Upper lobe of right lung (tissue), 1 donor: ENCODE results near the gene ALDH9A1. TPM values are rescaled to one million over a fixed set of nuclear protein-coding genes. Genes with fewer than 3 reads are reported as not detected.

Experiments used
- ATAC-seq: fragments of 200-7000 bp; cut with Tn5 transposase; one replicate; pipeline ENCODE4 v1.9.1; 2020; ENCODE audit warnings: mild to moderate bottlenecking, moderate library complexity
- DNase-seq: peaks from one replicate; pipeline ENCODE4 v3.0.0-alpha.2; 2020
- H3K27ac ChIP-seq: fragments of 200-600 bp; one replicate; pipeline ENCODE4 v1.8.0; 2022
- H3K27me3 ChIP-seq: fragments of 200-600 bp; one replicate; pipeline ENCODE4 v1.8.0; 2022; ENCODE audit warnings: mild to moderate bottlenecking
- H3K36me3 ChIP-seq: fragments of 200-600 bp; one replicate; pipeline ENCODE4 v1.8.0; 2022
- H3K4me1 ChIP-seq: fragments of 200-600 bp; one replicate; pipeline ENCODE4 v1.8.0; 2022
- H3K4me3 ChIP-seq: fragments of 200-600 bp; one replicate; pipeline ENCODE4 v1.8.0; 2022; ENCODE audit warnings: mild to moderate bottlenecking
- H3K9me3 ChIP-seq: fragments of 200-600 bp; one replicate; pipeline ENCODE4 v1.8.0; 2022
- intact Hi-C: fragments of 100-400 bp; cut with DNase I; formaldehyde crosslinking; loops from one replicate; pipeline ENCODE4 v1.11.0; 2022
- total RNA-seq: library from RNA; stranded (reverse); fragmentation: NEBNext Ultra II Directional; extraction: Animal tissue kit (Norgen Biotek cat#: 25700); gene quantifications from one replicate; pipeline ENCODE4 v1.2.1, GENCODE V29; 2021
- TF ChIP-seq, protein P1 (sequence below): fragments of 200-600 bp; IDR thresholded peaks from one replicate; pipeline ENCODE4 v1.8.0; 2022; ENCODE audit warnings: antibody characterized with exemption
- donor health status: DM: no; HTN: yes; CAD: no; lungs with severe emphysema.

ALDH9A1 gene
- total RNA-seq, 1 donor from 2014 or later = 68.5 TPM

DNA sequence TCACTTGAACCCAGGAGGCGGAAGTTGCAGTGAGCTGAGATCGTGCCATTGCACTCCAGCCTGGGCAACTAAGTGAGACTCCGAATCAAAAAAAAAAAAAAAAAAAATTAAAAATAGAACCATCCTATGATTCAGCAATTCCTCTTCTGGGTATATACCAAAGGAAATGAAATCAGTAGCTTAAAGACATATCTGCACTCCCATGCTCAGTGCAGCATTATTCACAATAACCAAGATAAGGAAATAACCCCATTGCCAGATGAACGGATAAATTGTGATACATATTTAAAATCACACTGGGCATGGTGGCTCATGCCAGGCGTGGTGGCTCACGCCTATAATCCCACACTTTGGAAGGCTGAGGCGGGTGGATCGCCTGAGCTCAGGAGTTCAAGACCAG, 23.8 kb downstream of the ALDH9A1 start:
- H3K27ac ChIP-seq = no peak overlapping the region
- TF ChIP-seq, protein P1, sequence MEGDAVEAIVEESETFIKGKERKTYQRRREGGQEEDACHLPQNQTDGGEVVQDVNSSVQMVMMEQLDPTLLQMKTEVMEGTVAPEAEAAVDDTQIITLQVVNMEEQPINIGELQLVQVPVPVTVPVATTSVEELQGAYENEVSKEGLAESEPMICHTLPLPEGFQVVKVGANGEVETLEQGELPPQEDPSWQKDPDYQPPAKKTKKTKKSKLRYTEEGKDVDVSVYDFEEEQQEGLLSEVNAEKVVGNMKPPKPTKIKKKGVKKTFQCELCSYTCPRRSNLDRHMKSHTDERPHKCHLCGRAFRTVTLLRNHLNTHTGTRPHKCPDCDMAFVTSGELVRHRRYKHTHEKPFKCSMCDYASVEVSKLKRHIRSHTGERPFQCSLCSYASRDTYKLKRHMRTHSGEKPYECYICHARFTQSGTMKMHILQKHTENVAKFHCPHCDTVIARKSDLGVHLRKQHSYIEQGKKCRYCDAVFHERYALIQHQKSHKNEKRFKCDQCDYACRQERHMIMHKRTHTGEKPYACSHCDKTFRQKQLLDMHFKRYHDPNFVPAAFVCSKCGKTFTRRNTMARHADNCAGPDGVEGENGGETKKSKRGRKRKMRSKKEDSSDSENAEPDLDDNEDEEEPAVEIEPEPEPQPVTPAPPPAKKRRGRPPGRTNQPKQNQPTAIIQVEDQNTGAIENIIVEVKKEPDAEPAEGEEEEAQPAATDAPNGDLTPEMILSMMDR = no peak
- no peak for DNase-seq
- no peaks in the 10 kb centered on the region for H3K9me3 ChIP-seq
- no peaks in the 10 kb centered on the region for H3K4me1 ChIP-seq
- intact Hi-C loops = no loop called here
- peaks cover 58% of the 10 kb centered on the region for H3K36me3 ChIP-seq
- ATAC-seq = no peak
- no peak overlapping the region for H3K4me3 ChIP-seq
- H3K27me3 ChIP-seq = no peaks in the 10 kb centered on the region

DNA sequence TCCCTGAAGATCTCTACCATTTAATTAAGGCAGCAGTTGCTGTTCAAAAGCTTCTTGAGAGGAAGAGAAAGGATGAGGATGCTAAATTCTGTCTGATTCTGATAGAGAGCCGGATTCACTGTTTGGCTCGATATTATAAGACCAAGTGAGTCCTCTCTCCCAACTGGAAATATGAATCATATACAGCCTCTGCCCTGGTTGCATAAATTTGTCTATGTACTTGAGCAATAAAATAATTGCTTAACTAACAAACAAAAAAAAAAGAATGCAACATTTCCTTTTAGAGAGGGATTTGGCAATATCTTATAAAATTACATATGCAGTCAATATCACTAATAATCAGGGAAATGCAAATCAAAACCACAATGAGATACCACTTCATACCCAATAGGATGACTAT, 26.8 kb downstream of the ALDH9A1 start:
- TF ChIP-seq, protein P1 = no peak
- peaks cover 6% of the 10 kb centered on the region for H3K4me1 ChIP-seq
- intact Hi-C loops = no loop called here
- H3K4me3 ChIP-seq = no peak overlapping the region
- peaks cover 58% of the 10 kb centered on the region for H3K36me3 ChIP-seq
- H3K9me3 ChIP-seq = no peaks in the 10 kb centered on the region
- DNase-seq = no peak
- no peak for ATAC-seq
- H3K27ac ChIP-seq = no peak overlapping the region
- no peaks in the 10 kb centered on the region for H3K27me3 ChIP-seq

DNA sequence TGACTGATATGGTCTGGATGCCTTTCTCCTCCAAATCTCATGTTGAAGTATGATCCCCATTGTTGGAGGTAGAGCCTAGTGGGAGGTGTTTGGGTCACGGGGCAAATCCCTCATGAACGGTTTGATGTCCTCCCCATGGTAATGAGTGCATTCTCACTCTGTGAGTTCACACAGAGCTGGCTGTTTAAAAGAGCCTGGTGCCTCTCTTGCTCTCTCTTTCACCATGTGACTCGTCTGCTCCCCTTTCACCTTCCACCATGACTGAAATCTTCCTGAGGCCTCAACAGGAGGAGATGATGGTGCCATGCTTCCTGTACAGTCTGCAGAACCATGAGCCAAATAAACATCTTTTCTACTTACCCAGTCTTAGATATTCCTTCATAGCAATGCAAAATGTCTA, 30.2 kb downstream of the ALDH9A1 start:
- TF ChIP-seq, protein P1 = no peak
- no peaks in the 10 kb centered on the region for H3K9me3 ChIP-seq
- DNase-seq (no peak), ATAC-seq (no peak)
- no peaks in the 10 kb centered on the region for H3K27me3 ChIP-seq
- H3K27ac ChIP-seq = no peak overlapping the region
- H3K36me3 ChIP-seq = peaks cover 71% of the 10 kb centered on the region
- intact Hi-C loops = no loop called here
- H3K4me1 ChIP-seq = peaks cover 18% of the 10 kb centered on the region
- H3K4me3 ChIP-seq = no peak overlapping the region

DNA sequence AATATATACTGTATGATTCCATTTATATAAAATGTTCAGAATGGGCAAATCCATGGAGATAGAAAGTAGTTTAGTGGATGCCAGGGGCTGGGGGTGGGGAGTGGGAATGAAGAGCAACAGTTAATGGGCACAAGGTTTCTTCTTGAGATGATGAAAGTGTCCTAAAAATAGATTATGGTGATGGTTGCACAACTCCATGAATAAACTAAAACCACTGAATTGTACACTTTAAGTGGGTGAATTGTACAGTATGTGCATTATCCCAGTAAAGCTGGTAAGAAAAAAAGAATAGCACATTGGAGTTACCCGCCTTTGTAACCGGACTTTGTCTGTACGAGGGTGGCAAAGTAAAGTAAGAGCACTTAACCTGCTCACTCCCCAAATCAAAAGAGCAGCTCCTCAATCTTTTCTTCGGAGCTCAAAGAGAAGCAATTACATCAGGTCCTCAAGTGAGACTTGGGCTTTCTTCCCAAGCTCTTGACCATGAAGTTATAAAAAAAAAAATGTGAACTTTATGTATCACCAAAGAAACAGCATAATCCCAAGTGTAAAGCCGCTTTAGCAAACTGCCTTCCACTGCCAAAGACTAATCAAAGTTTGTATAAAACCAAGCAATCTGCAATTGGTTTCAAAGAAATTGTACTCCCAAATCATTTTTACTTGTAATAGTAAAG, 32.1 kb downstream of the ALDH9A1 start:
- intact Hi-C loops = no loop called here
- no peaks in the 10 kb centered on the region for H3K9me3 ChIP-seq
- TF ChIP-seq, protein P1 = no peak
- DNase-seq = no peak
- H3K27ac ChIP-seq = peak overlapping the region; percentile 39
- peaks cover 18% of the 10 kb centered on the region for H3K4me1 ChIP-seq
- peaks cover 83% of the 10 kb centered on the region for H3K36me3 ChIP-seq
- ATAC-seq = peak; percentile 86
- no peaks in the 10 kb centered on the region for H3K27me3 ChIP-seq
- no peak overlapping the region for H3K4me3 ChIP-seq

DNA sequence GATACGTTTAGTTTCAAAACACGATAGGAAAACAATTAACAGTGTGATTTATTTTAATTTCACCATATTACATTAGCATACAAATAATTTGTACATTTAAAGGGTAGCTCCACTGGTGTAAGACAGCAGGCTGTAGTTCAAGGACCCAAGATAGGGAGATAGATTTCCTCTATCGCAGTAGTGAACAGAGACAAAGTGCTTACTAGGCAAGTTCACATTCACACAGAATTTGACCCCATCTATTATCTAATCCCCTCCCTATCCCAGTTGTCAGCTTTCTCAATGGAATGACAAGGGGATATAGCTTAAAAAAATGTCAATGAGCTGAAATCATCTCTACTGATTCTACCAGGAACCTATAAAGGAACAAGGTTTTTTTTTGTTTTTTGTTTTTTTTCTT, 36.2 kb downstream of the ALDH9A1 start:
- H3K4me1 ChIP-seq = peaks cover 17% of the 10 kb centered on the region
- H3K9me3 ChIP-seq = no peaks in the 10 kb centered on the region
- intact Hi-C loops = no loop called here
- DNase-seq (no peak), ATAC-seq (no peak)
- H3K27me3 ChIP-seq = no peaks in the 10 kb centered on the region
- H3K36me3 ChIP-seq = peaks cover 72% of the 10 kb centered on the region
- TF ChIP-seq, protein P1 = no peak
- no peak overlapping the region for H3K27ac ChIP-seq
- no peak overlapping the region for H3K4me3 ChIP-seq

DNA sequence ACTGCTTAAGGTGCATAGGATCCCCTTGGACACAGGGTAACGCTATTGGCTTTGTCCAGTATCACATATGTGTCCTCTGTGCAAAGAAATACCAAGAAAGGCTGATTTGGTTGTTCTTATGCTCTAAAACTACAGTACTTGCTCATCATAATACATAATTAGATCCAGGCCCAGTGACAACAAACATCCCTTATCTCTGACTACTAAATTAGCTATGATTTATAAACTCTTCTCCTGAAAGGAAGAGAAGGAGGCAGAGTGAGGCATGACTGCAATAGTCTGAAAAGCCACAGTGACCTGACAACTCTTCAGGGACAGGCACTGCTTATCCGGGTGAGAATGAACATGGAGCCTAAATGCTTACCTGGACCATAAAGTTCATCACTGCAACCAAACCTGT, 36.7 kb downstream of the ALDH9A1 start:
- no peak for DNase-seq
- intact Hi-C loops = no loop called here
- ATAC-seq = no peak
- Histone ChIP-seq H3K9me3 (no peaks in the 10 kb centered on the region), H3K27ac (no peak overlapping the region), H3K4me1 (peaks cover 13% of the 10 kb centered on the region), H3K36me3 (peaks cover 70% of the 10 kb centered on the region), H3K27me3 (no peaks in the 10 kb centered on the region), H3K4me3 (no peak overlapping the region)
- TF ChIP-seq, protein P1 = no peak
